Breast epithelium (tissue), 4 donors: Measurements from ENCODE around the gene ZNF367. TPM values are rescaled to one million over a fixed set of nuclear protein-coding genes. Genes with fewer than 3 reads are reported as not detected.

Experiments
- DNase-seq, 2 donors: peaks; one replicate each; pipeline ENCODE4 v3.0.0-alpha.2; 2019; ENCODE audit warnings: low spot score in 2 of 2
- H3K27ac ChIP-seq, 2 donors: fragments of 200-600 bp; sonication (generic) in 1 of 2; one replicate each; pipeline ENCODE4 v1.5.1; 2016 to 2019; ENCODE audit warnings: mild to moderate bottlenecking in 1 of 2
- H3K27me3 ChIP-seq, 2 donors: fragments of 200-600 bp; sonication (generic) in 1 of 2; one replicate each; pipeline versions ENCODE4 v1.5.1 to v1.6.0; 2017 to 2019; ENCODE audit warnings: control low read depth in 1 of 2, mild to moderate bottlenecking in 1 of 2
- H3K36me3 ChIP-seq: fragments of 200-600 bp; one replicate; pipeline ENCODE4 v1.5.1; 2019
- H3K4me1 ChIP-seq, 2 donors: fragments of 200-600 bp; sonication (generic); one replicate each; pipeline ENCODE4 v1.5.1; 2016 to 2019; ENCODE audit warnings: control low read depth in 1 of 2
- H3K4me3 ChIP-seq, 3 donors: fragments of 200-600 bp; sonication (generic); 1 replicate in 2 of 3; 2 replicates in 1 of 3; pipeline ENCODE4 v1.5.1; 2016 to 2019; ENCODE audit warnings: mild to moderate bottlenecking in 3 of 3, moderate library complexity in 2 of 3
- H3K9me3 ChIP-seq, 2 donors: fragments of 200-600 bp; sonication (generic) in 1 of 2; one replicate each; pipeline ENCODE4 v1.5.1; 2016 to 2019; ENCODE audit warnings: control low read depth in 1 of 2
- POLR2A ChIP-seq: fragments of 450-650 bp; IDR thresholded peaks from one replicate; pipeline ENCODE4 v1.6.1; 2016; ENCODE audit warnings: antibody characterized with exemption, mild to moderate bottlenecking, moderate library complexity
- POLR2AphosphoS5 ChIP-seq, 3 donors: sonication (generic); formaldehyde crosslinking; IDR thresholded peaks; one replicate each; pipeline ENCODE4 v1.6.1; 2017; ENCODE audit warnings: antibody characterized with exemption in 3 of 3
- intact Hi-C: fragments of 100-400 bp; cut with DNase I; formaldehyde crosslinking; loops from one replicate; pipeline ENCODE4 v1.15.1; 2023; ENCODE audit warnings: low total_unique reads
- total RNA-seq, 3 donors: library from RNA; depleted of rRNA; stranded (reverse); fragments of >200 nt; gene quantifications; one replicate each; pipeline ENCODE4 v1.1.0, GENCODE V29; 2016
- TF ChIP-seq, protein P1 (sequence below), 3 donors: fragments of 450-650 bp; IDR thresholded peaks; one replicate each; pipeline ENCODE4 v1.5.1; 2016 to 2017; ENCODE audit warnings: antibody characterized with exemption in 3 of 3, mild to moderate bottlenecking in 3 of 3, moderate library complexity in 3 of 3

Gene ZNF367
- total RNA-seq, 3 donors from 2014 or later: 0.98 to 1.8 (median 1.2) TPM

DNA sequence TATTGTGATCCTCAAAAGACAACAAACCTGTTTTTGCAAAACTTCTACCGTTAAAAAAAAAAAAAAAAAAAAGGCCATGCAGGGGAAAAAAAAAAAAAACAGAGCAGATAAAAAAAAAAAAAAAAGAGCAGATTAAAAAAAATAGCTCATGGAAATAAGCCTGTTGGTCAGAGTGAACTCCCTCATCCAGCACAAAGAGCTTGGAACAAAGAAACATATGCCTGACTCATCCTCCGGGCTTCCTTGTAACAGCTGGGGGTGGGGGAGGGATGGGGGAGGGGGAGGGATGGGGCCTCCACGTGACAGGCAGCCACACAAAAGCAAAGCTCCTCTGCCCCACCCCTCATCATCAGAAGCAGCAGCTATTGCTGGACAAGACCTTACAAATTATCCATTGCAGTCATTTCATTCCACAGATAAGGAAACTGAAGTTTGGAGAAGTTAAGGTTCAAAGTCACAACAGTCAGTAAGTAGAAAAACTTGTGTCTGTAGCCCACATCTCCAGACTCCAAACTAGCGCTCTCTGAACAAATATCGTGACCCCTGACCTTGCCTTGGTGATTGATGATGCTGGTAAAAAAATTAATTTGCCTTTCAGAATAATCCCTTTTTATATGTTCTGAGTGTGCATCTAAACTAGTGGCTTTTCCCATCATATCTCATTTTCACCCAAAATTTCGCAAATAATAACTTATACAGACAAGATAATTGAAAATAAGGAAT, 73.6 kb downstream of the ZNF367 start:
- peak in 1 of 2 donors; percentile 36 for DNase-seq
- no peak overlapping the region for H3K27ac ChIP-seq
- no peaks in the 10 kb centered on the region for H3K4me1 ChIP-seq
- H3K27me3 ChIP-seq: no peaks in the 10 kb centered on the region
- no peak overlapping the region for H3K4me3 ChIP-seq
- H3K9me3 ChIP-seq: peaks cover 6 to 7% of the 10 kb centered on the region in 2 donors
- H3K36me3 ChIP-seq: no peaks in the 10 kb centered on the region
- intact Hi-C loops: no loop called here
- TF ChIP-seq, protein P1, sequence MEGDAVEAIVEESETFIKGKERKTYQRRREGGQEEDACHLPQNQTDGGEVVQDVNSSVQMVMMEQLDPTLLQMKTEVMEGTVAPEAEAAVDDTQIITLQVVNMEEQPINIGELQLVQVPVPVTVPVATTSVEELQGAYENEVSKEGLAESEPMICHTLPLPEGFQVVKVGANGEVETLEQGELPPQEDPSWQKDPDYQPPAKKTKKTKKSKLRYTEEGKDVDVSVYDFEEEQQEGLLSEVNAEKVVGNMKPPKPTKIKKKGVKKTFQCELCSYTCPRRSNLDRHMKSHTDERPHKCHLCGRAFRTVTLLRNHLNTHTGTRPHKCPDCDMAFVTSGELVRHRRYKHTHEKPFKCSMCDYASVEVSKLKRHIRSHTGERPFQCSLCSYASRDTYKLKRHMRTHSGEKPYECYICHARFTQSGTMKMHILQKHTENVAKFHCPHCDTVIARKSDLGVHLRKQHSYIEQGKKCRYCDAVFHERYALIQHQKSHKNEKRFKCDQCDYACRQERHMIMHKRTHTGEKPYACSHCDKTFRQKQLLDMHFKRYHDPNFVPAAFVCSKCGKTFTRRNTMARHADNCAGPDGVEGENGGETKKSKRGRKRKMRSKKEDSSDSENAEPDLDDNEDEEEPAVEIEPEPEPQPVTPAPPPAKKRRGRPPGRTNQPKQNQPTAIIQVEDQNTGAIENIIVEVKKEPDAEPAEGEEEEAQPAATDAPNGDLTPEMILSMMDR (IDR thresholded peaks at IDR 0.05): no peak
- TF ChIP-seq POLR2AphosphoS5 (IDR thresholded peaks at IDR 0.05) (no peak), POLR2A (no peak)

DNA sequence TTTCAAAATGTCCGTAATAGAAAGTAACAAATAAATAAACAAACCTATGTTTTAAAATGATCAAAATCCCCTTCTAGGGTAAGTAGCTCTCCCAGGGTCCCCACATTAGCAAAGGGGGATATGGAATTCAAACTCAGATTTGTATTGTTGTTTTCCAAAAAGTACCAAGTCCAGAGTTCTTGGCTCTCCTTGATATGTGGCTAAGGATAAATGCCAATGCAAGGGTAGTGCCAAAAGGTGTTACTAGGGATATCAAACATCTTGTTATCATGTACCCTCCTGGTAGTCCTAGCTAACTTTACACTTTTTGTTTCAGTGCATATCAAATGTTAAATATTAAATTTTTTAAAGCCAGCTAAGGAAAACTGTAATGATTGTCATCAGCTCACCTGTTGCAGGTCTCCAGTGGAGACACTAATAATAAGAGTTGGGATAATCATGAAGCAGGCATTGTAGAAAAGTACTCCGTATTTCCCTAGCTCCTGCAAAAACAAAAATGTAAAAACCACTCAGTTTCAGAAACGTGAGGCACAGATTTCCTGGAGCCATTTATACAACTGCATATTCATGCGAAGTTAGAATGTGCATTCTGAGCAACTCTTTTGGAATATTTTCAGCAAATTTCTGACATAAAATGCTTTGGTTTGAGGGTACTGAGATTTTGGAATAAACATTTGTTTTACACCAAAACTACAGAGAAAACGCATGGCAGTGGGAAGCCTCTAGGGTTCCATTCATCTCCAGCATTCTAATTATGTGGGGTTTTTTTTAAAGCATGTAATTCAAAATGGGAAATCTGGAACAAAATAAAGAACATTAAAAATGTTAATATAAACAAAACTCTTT, 74.4 kb downstream of the ZNF367 start:
- DNase-seq: no peak
- Histone ChIP-seq H3K9me3 (peaks cover 6 to 7% of the 10 kb centered on the region in 2 donors), H3K4me3 (no peak overlapping the region), H3K27ac (no peak overlapping the region), H3K36me3 (no peaks in the 10 kb centered on the region), H3K27me3 (no peaks in the 10 kb centered on the region), H3K4me1 (no peaks in the 10 kb centered on the region)
- TF ChIP-seq, protein P1 (IDR thresholded peaks at IDR 0.05): no peak
- TF ChIP-seq POLR2A: no peak
- no peak for TF ChIP-seq POLR2AphosphoS5 (IDR thresholded peaks at IDR 0.05)
- intact Hi-C loops: no loop called here

DNA sequence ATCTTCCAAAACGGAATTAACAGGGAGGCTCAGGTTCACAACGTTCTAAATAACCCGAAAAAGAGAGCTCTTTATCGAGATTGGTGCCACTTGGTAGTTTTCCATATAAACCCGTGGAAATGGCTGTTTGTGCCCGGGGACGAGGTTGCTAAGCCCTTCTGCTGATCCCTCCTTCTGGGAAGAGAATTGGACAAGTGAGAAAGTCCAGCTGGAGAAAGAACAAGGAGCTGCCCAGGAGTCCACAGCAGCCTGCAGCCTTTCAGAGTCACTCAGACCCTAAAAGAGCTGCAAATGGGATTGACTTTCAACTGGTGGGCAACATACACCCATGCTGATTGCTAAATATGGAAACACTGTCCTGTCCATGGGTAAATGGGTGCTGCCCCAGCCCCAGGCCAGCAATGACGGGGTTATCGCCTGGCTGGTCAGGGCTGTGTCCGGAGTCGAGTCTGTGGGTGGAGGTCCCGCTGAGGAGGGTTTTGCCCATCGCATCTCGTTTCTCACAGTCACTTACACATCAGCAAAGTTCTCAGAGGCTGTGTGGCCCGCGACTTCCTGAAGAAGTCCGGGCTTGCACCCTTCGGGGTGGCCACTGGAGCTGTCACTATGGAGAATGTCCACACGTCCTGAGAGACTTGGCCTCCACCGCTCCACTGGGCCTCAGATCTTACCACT, 75.5 kb downstream of the ZNF367 start:
- no peaks in the 10 kb centered on the region for H3K27me3 ChIP-seq
- intact Hi-C loops: no loop called here
- no peak overlapping the region for H3K27ac ChIP-seq
- no peaks in the 10 kb centered on the region for H3K9me3 ChIP-seq
- DNase-seq: no peak
- TF ChIP-seq, protein P1 (IDR thresholded peaks at IDR 0.05): no peak
- TF ChIP-seq POLR2AphosphoS5 (IDR thresholded peaks at IDR 0.05): no peak
- TF ChIP-seq POLR2A: no peak
- no peaks in the 10 kb centered on the region for H3K4me1 ChIP-seq
- no peaks in the 10 kb centered on the region for H3K36me3 ChIP-seq
- no peak overlapping the region for H3K4me3 ChIP-seq

DNA sequence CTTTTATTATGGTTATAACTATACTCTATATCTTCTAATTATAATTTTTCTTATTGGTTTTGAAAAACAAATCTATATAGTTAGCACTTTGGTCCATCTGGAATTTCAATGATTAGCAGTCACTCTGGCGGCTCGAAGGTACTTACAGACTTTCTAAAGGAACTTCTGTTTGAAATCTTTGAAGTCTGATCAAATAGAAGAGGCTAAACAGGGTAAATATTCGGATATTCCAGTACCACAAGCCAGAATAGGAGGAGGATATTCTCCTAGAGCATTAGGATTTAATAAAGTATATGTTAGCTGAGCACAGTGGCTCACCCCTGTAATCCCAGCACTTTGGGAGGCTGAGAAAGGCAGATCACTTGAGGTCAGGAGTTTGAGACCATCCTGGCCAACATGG, 77.5 kb downstream of the ZNF367 start:
- intact Hi-C loops: no loop called here

More for the DNA sequence above, 77.5 kb downstream of the ZNF367 start:
- Histone ChIP-seq H3K9me3 (no peaks in the 10 kb centered on the region), H3K27ac (no peak overlapping the region), H3K4me3 (no peak overlapping the region), H3K27me3 (no peaks in the 10 kb centered on the region), H3K36me3 (no peaks in the 10 kb centered on the region), H3K4me1 (no peaks in the 10 kb centered on the region)
- TF ChIP-seq, protein P1 (IDR thresholded peaks at IDR 0.05): no peak
- TF ChIP-seq POLR2A (no peak), POLR2AphosphoS5 (IDR thresholded peaks at IDR 0.05) (no peak)
- DNase-seq: no peak
